Fibroblast of lung (primary cell): ENCODE results near the gene MISP. TPM values are rescaled to one million over a fixed set of nuclear protein-coding genes. Genes with fewer than 3 reads are reported as not detected.

Experiments
- DNase-seq, 2 donors: peaks; one replicate each; pipeline versions ENCODE4 v3.0.0 to v3.0.0-alpha.2; 2010; ENCODE audit warnings: low read depth in 2 of 2
- H2AFZ ChIP-seq: 2 replicates; pipeline ENCODE4 v1.5.1; 2012; ENCODE audit warnings: low read length, control low read depth, inconsistent platforms
- H3K27ac ChIP-seq: 2 replicates; pipeline ENCODE4 v1.5.1; 2011; ENCODE audit warnings: low read length, control low read depth; ENCODE audit not compliant: insufficient read depth
- H3K27me3 ChIP-seq: 2 replicates; pipeline ENCODE4 v1.5.1; 2011; ENCODE audit warnings: mild to moderate bottlenecking, low read length; ENCODE audit not compliant: control insufficient read depth, insufficient read depth
- H3K36me3 ChIP-seq: 2 replicates; pipeline ENCODE4 v1.5.1; 2011; ENCODE audit warnings: low read length; ENCODE audit not compliant: control insufficient read depth, insufficient read depth
- H3K4me1 ChIP-seq: 2 replicates; pipeline ENCODE4 v1.5.1; 2011; ENCODE audit warnings: low read length; ENCODE audit not compliant: control insufficient read depth, insufficient read depth; ENCODE audit errors: extremely low read depth
- H3K4me2 ChIP-seq: 2 replicates; pipeline ENCODE4 v1.5.1; 2011; ENCODE audit warnings: low read length, control low read depth; ENCODE audit not compliant: insufficient read depth; ENCODE audit errors: extremely low read depth
- H3K4me3 ChIP-seq, 4 experiments: fragments of 200-600 bp in 1 of 4; sonication (generic) in 1 of 4; replicated peaks in 1 of 4; 2 replicates each; pipeline ENCODE4 v1.5.1; 2011 to 2016; ENCODE audit warnings: low read length in 4 of 4, low read depth in 3 of 4, mild to moderate bottlenecking in 3 of 4, control low read depth in 2 of 4, inconsistent platforms in 1 of 4, mixed read lengths in 1 of 4; ENCODE audit not compliant: insufficient read depth in 1 of 4; ENCODE audit errors: control extremely low read depth in 1 of 4
- H3K79me2 ChIP-seq: 2 replicates; pipeline ENCODE4 v1.5.1; 2012; ENCODE audit warnings: mild to moderate bottlenecking, low read length, inconsistent platforms; ENCODE audit not compliant: control insufficient read depth, insufficient read depth
- H3K9ac ChIP-seq: 2 replicates; pipeline ENCODE4 v1.5.1; 2011; ENCODE audit warnings: mild to moderate bottlenecking, low read length, control low read depth; ENCODE audit not compliant: insufficient read depth
- H3K9me3 ChIP-seq: 2 replicates; pipeline ENCODE4 v1.5.1; 2012; ENCODE audit warnings: low read depth, low read length; ENCODE audit not compliant: control insufficient read depth, insufficient read depth
- H4K20me1 ChIP-seq: 2 replicates; pipeline ENCODE4 v1.5.1; 2011; ENCODE audit warnings: low read length; ENCODE audit not compliant: control insufficient read depth, insufficient read depth; ENCODE audit errors: extremely low read depth
- CTCF ChIP-seq, 2 donors: IDR thresholded peaks in 1 of 2; conservative IDR thresholded peaks in 1 of 2; 1 replicate in 1 of 2; 2 replicates in 1 of 2; pipeline ENCODE4 v1.5.1; 2011 to 2012; ENCODE audit warnings: low read length in 2 of 2, control low read depth in 1 of 2, inconsistent platforms in 1 of 2, low read depth in 1 of 2, mild to moderate bottlenecking in 1 of 2
- EZH2 ChIP-seq: IDR thresholded peaks from 2 replicates; pipeline ENCODE4 v1.5.1; 2012; ENCODE audit warnings: low read length, control low read depth, mild to moderate bottlenecking; ENCODE audit errors: missing control alignments
- polyA plus RNA-seq, 2 donors: library from polyadenylated mRNA; depleted of rRNA in 1 of 2; stranded (reverse) in 1 of 2; unstranded in 1 of 2; fragments of >200 nt; gene quantifications; 2 replicates each; pipeline ENCODE4 v1.2.1, GENCODE V29; 2011 to 2012; ENCODE audit warnings: missing spikeins in 1 of 2
- total RNA-seq: library from RNA; depleted of rRNA; stranded (reverse); fragments of >200 nt; gene quantifications from 2 replicates; pipeline ENCODE4 v1.2.1, GENCODE V29; 2014

MISP gene
- total and polyA plus RNA-seq, 2 donors (not counting 1 experiment from before 2014, with no cell fraction given) = not detected

- no peaks in the 10 kb centered on the region for H3K36me3 ChIP-seq
- no peaks in the 10 kb centered on the region for H3K79me2 ChIP-seq
- no peak overlapping the region for H2AFZ ChIP-seq
- no peak overlapping the region for H3K9ac ChIP-seq
- H3K4me1 ChIP-seq = peaks cover 2% of the 10 kb centered on the region
- H3K27me3 ChIP-seq = no peaks in the 10 kb centered on the region
- no peaks in the 10 kb centered on the region for H3K9me3 ChIP-seq
- H3K27ac ChIP-seq = no peak overlapping the region
- no peak overlapping the region for H3K4me3 ChIP-seq
- H3K4me2 ChIP-seq = no peak overlapping the region
- H4K20me1 ChIP-seq = no peaks in the 10 kb centered on the region
- TF ChIP-seq CTCF (conservative IDR thresholded peaks at IDR 0.05 in 1 of 2, IDR thresholded peaks at IDR 0.05 in 1 of 2; ENCODE audit: low read depth in 1 of 2, low read length in 2 of 2) (no peak), EZH2 (no peak)
- no peak for DNase-seq
These were observed 28.3 kb upstream of the MISP start for GRCh38 chr19:722553-723101.

GRCh38 chr19:723247-723646 lies 27.7 kb upstream of the MISP start:
- no peak overlapping the region for H3K4me2 ChIP-seq
- H3K36me3 ChIP-seq = no peaks in the 10 kb centered on the region
- no peak for TF ChIP-seq CTCF (conservative IDR thresholded peaks at IDR 0.05 in 1 of 2, IDR thresholded peaks at IDR 0.05 in 1 of 2; ENCODE audit: low read depth in 1 of 2, low read length in 2 of 2)
- no peak for TF ChIP-seq EZH2
- no peaks in the 10 kb centered on the region for H3K27me3 ChIP-seq
- H2AFZ ChIP-seq = no peak overlapping the region
- H3K27ac ChIP-seq = no peak overlapping the region
- peaks cover 2% of the 10 kb centered on the region for H3K4me1 ChIP-seq
- DNase-seq = no peak
- no peaks in the 10 kb centered on the region for H3K79me2 ChIP-seq
- no peaks in the 10 kb centered on the region for H3K9me3 ChIP-seq
- H3K4me3 ChIP-seq = no peak overlapping the region
- no peaks in the 10 kb centered on the region for H4K20me1 ChIP-seq
- H3K9ac ChIP-seq = no peak overlapping the region

- no peak overlapping the region for H3K4me2 ChIP-seq
- no peaks in the 10 kb centered on the region for H3K36me3 ChIP-seq
- H3K27me3 ChIP-seq = no peaks in the 10 kb centered on the region
- H3K27ac ChIP-seq = no peak overlapping the region
- H3K9ac ChIP-seq = no peak overlapping the region
- H4K20me1 ChIP-seq = no peaks in the 10 kb centered on the region
- peaks cover 2% of the 10 kb centered on the region for H3K4me1 ChIP-seq
- H3K9me3 ChIP-seq = no peaks in the 10 kb centered on the region
- H3K79me2 ChIP-seq = no peaks in the 10 kb centered on the region
- DNase-seq = no peak
- H2AFZ ChIP-seq = no peak overlapping the region
- TF ChIP-seq EZH2 = no peak
- TF ChIP-seq CTCF (conservative IDR thresholded peaks at IDR 0.05 in 1 of 2, IDR thresholded peaks at IDR 0.05 in 1 of 2; ENCODE audit: low read depth in 1 of 2, low read length in 2 of 2) = no peak
- no peak overlapping the region for H3K4me3 ChIP-seq
These were observed 27.2 kb upstream of the MISP start for GRCh38 chr19:723714-724113.
